ENCODE results near the gene EBI3. TPM values are rescaled to one million over a fixed set of nuclear protein-coding genes. Genes with fewer than 3 reads are reported as not detected.
"Not testable (repeated sequence)": the region's sequence is repeated elsewhere in the genome, so short reads cannot be mapped to it uniquely, and the experiment has no call there.

EBI3 gene
- total RNA-seq, 1 experiment from 2014 or later, result 1.5 TPM

- no peaks in the 10 kb centered on the region for H3K9me3 ChIP-seq (ENCODE audit: low read depth, low read length, poor library complexity, severe bottlenecking)
- H3K4me3 ChIP-seq (ENCODE audit: low read depth, low read length, poor library complexity, severe bottlenecking), result no peak overlapping the region
- CTCF ChIA-PET, result no interaction called here
- no peak for DNase-seq (ENCODE audit: low spot score)
- no peak for TF ChIP-seq EZH2 (IDR thresholded peaks at IDR 0.05; ENCODE audit: borderline replicate concordance, low read depth, low read length, poor library complexity, severe bottlenecking)
- no peak for TF ChIP-seq CTCF (conservative IDR thresholded peaks at IDR 0.05; ENCODE audit: low read depth, low read length)
- intact Hi-C loops (cut with micrococcal nuclease; ENCODE audit: unreplicated experiment), result no loop called here
- BruUV-seq (replicated peaks), result no TSS peak
- H3K36me3 ChIP-seq (ENCODE audit: insufficient read depth, low read length, poor library complexity, severe bottlenecking), result no peaks in the 10 kb centered on the region
- POLR2A ChIA-PET (ENCODE audit: low non-redundant PET), result no interaction called here
- peaks cover 7% of the 10 kb centered on the region for H3K4me1 ChIP-seq (ENCODE audit: insufficient read depth, low read length, poor library complexity, severe bottlenecking)
- no peaks in the 10 kb centered on the region for H3K27me3 ChIP-seq (replicated peaks; ENCODE audit: insufficient read depth, low read depth, low read length, poor library complexity)
- no peak overlapping the region for H3K27ac ChIP-seq (ENCODE audit: low read depth, low read length, poor library complexity, severe bottlenecking)
Observed at GRCh38 chr19:4228765-4229178, 551 bp upstream of the EBI3 start.

DNA sequence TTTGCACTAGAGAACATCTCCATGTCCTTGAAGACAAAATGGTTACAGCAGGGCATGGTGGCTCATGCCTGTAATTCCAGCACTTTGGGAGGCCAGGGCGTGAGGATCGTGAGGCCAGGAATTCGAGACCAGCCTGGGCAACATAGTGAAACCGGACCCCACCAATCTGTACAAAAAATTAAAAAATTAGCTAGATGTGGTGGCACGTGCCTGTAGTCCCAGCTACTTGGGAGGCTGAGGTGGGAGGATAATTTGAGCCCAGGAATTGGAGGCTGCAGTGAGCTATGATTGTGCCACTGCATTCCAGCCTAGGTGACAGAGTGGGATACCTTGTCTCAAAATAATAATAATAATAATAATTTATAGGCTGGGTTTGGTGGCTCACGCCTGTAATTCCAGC, 914 bp downstream of the EBI3 start:
- H3K27ac ChIP-seq (ENCODE audit: low read depth, low read length, poor library complexity, severe bottlenecking); H3K9me3 ChIP-seq (ENCODE audit: low read depth, low read length, poor library complexity, severe bottlenecking); H3K27me3 ChIP-seq (replicated peaks; ENCODE audit: insufficient read depth, low read depth, low read length, poor library complexity); POLR2A ChIA-PET (ENCODE audit: low non-redundant PET); intact Hi-C loops (cut with micrococcal nuclease; ENCODE audit: unreplicated experiment); H3K4me1 ChIP-seq (ENCODE audit: insufficient read depth, low read length, poor library complexity, severe bottlenecking); H3K4me3 ChIP-seq (ENCODE audit: low read depth, low read length, poor library complexity, severe bottlenecking); BruUV-seq (replicated peaks); H3K36me3 ChIP-seq (ENCODE audit: insufficient read depth, low read length, poor library complexity, severe bottlenecking); CTCF ChIA-PET; DNase-seq (ENCODE audit: low spot score): not testable (repeated sequence)

DNA sequence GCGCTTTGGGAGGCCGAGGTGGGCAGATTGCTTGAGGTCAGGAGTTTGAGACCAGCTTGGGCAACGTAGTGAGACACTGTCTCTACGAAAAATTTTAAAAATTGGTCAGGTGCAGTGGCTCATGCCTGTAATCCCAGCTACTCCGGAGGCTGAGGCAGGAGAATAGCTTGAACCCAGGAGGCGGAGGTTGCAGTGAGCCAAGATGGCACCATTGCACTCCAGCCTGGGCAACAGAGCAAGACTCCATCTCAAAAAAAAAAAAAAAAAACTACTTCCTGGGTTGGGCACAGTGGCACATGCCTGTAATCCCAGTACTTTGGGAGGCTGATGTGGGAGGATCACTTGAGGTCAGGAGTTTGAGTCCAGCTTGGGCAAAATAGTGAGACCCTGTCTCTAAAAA, 2.2 kb downstream of the EBI3 start:
- CTCF ChIA-PET, result interaction anchor here (0.7 kb wide), 1 partner anchor 111 kb away, joined by 6 read pairs; no protein-coding TSS in a partner anchor
- H3K9me3 ChIP-seq (ENCODE audit: low read depth, low read length, poor library complexity, severe bottlenecking); BruUV-seq (replicated peaks): not testable (repeated sequence)

DNA sequence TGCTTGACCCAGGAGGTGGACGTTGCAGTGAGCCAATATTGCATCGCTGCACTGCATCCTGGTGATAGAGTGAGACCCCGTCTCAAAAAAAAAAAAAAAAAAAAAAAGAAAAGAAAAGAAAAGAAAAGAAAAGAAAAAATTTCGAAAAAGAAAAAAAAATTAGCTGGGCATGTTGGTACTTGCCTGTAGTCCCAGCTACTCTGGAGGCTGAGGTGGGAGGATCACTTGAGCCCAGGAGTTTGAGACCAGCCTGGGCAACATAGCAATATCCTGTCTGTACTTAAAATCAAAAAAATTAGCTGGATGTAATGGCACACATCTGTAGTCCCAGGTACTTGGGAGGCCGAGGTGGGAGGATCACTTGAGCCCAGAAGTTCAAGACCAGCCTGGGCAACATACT, 2.8 kb downstream of the EBI3 start:
- BruUV-seq (replicated peaks); H3K9me3 ChIP-seq (ENCODE audit: low read depth, low read length, poor library complexity, severe bottlenecking); intact Hi-C loops (cut with micrococcal nuclease; ENCODE audit: unreplicated experiment); H3K27me3 ChIP-seq (replicated peaks; ENCODE audit: insufficient read depth, low read depth, low read length, poor library complexity); H3K36me3 ChIP-seq (ENCODE audit: insufficient read depth, low read length, poor library complexity, severe bottlenecking); H3K27ac ChIP-seq (ENCODE audit: low read depth, low read length, poor library complexity, severe bottlenecking); H3K4me3 ChIP-seq (ENCODE audit: low read depth, low read length, poor library complexity, severe bottlenecking); H3K4me1 ChIP-seq (ENCODE audit: insufficient read depth, low read length, poor library complexity, severe bottlenecking); DNase-seq (ENCODE audit: low spot score); POLR2A ChIA-PET (ENCODE audit: low non-redundant PET): not testable (repeated sequence)
- CTCF ChIA-PET, result interaction anchor here (0.7 kb wide), 1 partner anchor 110 kb away, joined by 6 read pairs; no protein-coding TSS in a partner anchor

More for the DNA sequence above, 2.2 kb downstream of the EBI3 start:
- H3K27ac ChIP-seq (ENCODE audit: low read depth, low read length, poor library complexity, severe bottlenecking); H3K36me3 ChIP-seq (ENCODE audit: insufficient read depth, low read length, poor library complexity, severe bottlenecking); DNase-seq (ENCODE audit: low spot score); H3K4me3 ChIP-seq (ENCODE audit: low read depth, low read length, poor library complexity, severe bottlenecking); H3K4me1 ChIP-seq (ENCODE audit: insufficient read depth, low read length, poor library complexity, severe bottlenecking); intact Hi-C loops (cut with micrococcal nuclease; ENCODE audit: unreplicated experiment); POLR2A ChIA-PET (ENCODE audit: low non-redundant PET); H3K27me3 ChIP-seq (replicated peaks; ENCODE audit: insufficient read depth, low read depth, low read length, poor library complexity): not testable (repeated sequence)
